PFSK-1 (cell line): ENCODE data around the gene HM13.

Experiments used
- FOXP2 ChIP-seq: optimal IDR thresholded peaks from 2 replicates; pipeline ENCODE3; 2011; ENCODE audit warnings: borderline replicate concordance, control low read depth, inconsistent platforms; ENCODE audit not compliant: insufficient read depth; ENCODE audit errors: extremely low read length, extremely low read depth
- POLR2AphosphoS5 ChIP-seq: IDR thresholded peaks from 2 replicates; pipeline ENCODE4 v1.6.1; 2012; ENCODE audit warnings: low read depth, mild to moderate bottlenecking, control low read depth, low read length, moderate library complexity
- SIN3A ChIP-seq: IDR thresholded peaks from 2 replicates; pipeline ENCODE4 v1.6.1; 2012; ENCODE audit warnings: mild to moderate bottlenecking, low read length, moderate library complexity, borderline replicate concordance; ENCODE audit not compliant: insufficient read depth
- TAF1 ChIP-seq: IDR thresholded peaks from 2 replicates; pipeline ENCODE4 v1.6.1; 2012; ENCODE audit warnings: low read length, control low read depth, borderline replicate concordance; ENCODE audit not compliant: insufficient read depth
- TF ChIP-seq, protein P1 (sequence below), 2 experiments: IDR thresholded peaks; 2 replicates each; pipeline versions ENCODE4 v1.6.1 to v1.8.0; 2011 to 2012; ENCODE audit warnings: low read depth in 2 of 2, low read length in 2 of 2, control low read depth in 1 of 2, inconsistent platforms in 1 of 2, mild to moderate bottlenecking in 1 of 2, moderate library complexity in 1 of 2; ENCODE audit not compliant: insufficient read depth in 1 of 2

DNA sequence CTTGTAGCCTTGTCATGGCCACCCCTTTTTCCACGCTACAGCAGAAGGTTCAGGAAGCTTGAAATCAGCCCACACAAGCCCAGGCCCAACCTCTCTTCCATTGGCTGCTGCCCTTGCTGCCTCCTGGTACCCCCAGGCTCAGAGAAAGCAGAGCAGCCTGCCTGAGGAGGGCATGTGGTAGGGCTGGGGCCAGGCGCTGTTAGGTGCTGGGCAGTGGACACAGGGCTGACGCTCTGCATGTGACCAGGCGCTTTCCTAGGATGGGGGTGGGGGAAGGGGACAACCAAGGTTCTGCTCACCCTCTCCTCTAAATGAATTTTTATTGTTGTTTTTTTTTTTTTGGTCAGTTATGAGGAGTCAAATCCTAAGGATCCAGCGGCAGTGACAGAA is 54.5 kb downstream of the HM13 start:
- TF ChIP-seq, protein P1, sequence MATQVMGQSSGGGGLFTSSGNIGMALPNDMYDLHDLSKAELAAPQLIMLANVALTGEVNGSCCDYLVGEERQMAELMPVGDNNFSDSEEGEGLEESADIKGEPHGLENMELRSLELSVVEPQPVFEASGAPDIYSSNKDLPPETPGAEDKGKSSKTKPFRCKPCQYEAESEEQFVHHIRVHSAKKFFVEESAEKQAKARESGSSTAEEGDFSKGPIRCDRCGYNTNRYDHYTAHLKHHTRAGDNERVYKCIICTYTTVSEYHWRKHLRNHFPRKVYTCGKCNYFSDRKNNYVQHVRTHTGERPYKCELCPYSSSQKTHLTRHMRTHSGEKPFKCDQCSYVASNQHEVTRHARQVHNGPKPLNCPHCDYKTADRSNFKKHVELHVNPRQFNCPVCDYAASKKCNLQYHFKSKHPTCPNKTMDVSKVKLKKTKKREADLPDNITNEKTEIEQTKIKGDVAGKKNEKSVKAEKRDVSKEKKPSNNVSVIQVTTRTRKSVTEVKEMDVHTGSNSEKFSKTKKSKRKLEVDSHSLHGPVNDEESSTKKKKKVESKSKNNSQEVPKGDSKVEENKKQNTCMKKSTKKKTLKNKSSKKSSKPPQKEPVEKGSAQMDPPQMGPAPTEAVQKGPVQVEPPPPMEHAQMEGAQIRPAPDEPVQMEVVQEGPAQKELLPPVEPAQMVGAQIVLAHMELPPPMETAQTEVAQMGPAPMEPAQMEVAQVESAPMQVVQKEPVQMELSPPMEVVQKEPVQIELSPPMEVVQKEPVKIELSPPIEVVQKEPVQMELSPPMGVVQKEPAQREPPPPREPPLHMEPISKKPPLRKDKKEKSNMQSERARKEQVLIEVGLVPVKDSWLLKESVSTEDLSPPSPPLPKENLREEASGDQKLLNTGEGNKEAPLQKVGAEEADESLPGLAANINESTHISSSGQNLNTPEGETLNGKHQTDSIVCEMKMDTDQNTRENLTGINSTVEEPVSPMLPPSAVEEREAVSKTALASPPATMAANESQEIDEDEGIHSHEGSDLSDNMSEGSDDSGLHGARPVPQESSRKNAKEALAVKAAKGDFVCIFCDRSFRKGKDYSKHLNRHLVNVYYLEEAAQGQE (IDR thresholded peaks at IDR 0.05; ENCODE audit: insufficient read depth in 1 of 2, low read depth in 2 of 2, low read length in 2 of 2): no peak
- TF ChIP-seq POLR2AphosphoS5 (no peak), SIN3A (no peak), FOXP2 (no peak), TAF1 (no peak)
